ENCODE measurements around the gene DNAJC7. TPM values are rescaled to one million over a fixed set of nuclear protein-coding genes. Genes with fewer than 3 reads are reported as not detected.

The DNAJC7 gene
- total and polyA plus RNA-seq, 9 of the 15 experiments (the other 6 are each of a cell fraction or from before 2014, with no cell fraction given), result 85.8 to 262 (median 157) TPM

- TF ChIP-seq AFF4 (CRISPR knock-in tag; IDR thresholded peaks at IDR 0.05), result no peak
- TF ChIP-seq FOXM1 (IDR thresholded peaks at IDR 0.05; ENCODE audit: low read depth), result no peak
- no peak for TF ChIP-seq FOXM1 (CRISPR knock-in tag; IDR thresholded peaks at IDR 0.05; ENCODE audit: low read depth)
- no peak for TF ChIP-seq ZNF384 (IDR thresholded peaks at IDR 0.05; ENCODE audit: low read depth, low read length)
- no peak for TF ChIP-seq ZBTB40 (IDR thresholded peaks at IDR 0.05)
- TF ChIP-seq ZBTB40 (CRISPR knock-in tag; IDR thresholded peaks at IDR 0.05), result no peak
- no peak for TF ChIP-seq MTA1 (IDR thresholded peaks at IDR 0.05; ENCODE audit: borderline replicate concordance)
- no peak for TF ChIP-seq POLR3G (IDR thresholded peaks at IDR 0.05; ENCODE audit: extremely low read depth, insufficient read length, insufficient replicate concordance)
- no peak for TF ChIP-seq HNRNPL (IDR thresholded peaks at IDR 0.05; ENCODE audit: low read depth, low read length)
- TF ChIP-seq CHD4 (IDR thresholded peaks at IDR 0.05; ENCODE audit: insufficient read depth, insufficient replicate concordance, low read depth, low read length, poor library complexity, severe bottlenecking), result no peak
- TF ChIP-seq, protein P1, sequence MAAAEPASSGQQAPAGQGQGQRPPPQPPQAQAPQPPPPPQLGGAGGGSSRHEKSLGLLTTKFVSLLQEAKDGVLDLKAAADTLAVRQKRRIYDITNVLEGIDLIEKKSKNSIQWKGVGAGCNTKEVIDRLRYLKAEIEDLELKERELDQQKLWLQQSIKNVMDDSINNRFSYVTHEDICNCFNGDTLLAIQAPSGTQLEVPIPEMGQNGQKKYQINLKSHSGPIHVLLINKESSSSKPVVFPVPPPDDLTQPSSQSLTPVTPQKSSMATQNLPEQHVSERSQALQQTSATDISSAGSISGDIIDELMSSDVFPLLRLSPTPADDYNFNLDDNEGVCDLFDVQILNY (CRISPR knock-in tag; IDR thresholded peaks at IDR 0.05), result no peak
- no peak for TF ChIP-seq HIVEP1 (CRISPR knock-in tag; IDR thresholded peaks at IDR 0.05)
- TF ChIP-seq ZNF695 (CRISPR knock-in tag; IDR thresholded peaks at IDR 0.05), result no peak
These were observed 6.5 kb upstream of the DNAJC7 start (continued) for GRCh38 chr17:42023524-42024349.
